Memory B cell (primary cell): ENCODE measurements around the gene KAT6B.

Source experiments
- ATAC-seq: fragments of 150-1000 bp; cut with Tn5 transposase; 2 replicates; pipeline ENCODE4 v1.10.0; 2021; ENCODE audit warnings: low read depth, mild to moderate bottlenecking, moderate library complexity
- DNase-seq, 2 donors: peaks; one replicate each; pipeline ENCODE4 v3.0.0; 2022; ENCODE audit warnings: low spot score in 2 of 2
- H3K27ac Mint-ChIP-seq: one replicate; pipeline ENCODE4 v1.8.0; 2022; ENCODE audit warnings: mild to moderate bottlenecking, moderate library complexity, mixed read lengths
- H3K27me3 Mint-ChIP-seq: one replicate; pipeline ENCODE4 v1.8.0; 2022; ENCODE audit warnings: mixed read lengths
- H3K36me3 Mint-ChIP-seq: one replicate; pipeline ENCODE4 v1.8.0; 2022; ENCODE audit warnings: mild to moderate bottlenecking, mixed read lengths
- H3K4me1 Mint-ChIP-seq: one replicate; pipeline ENCODE4 v1.8.0; 2022; ENCODE audit warnings: mixed read lengths
- H3K4me3 Mint-ChIP-seq: one replicate; pipeline ENCODE4 v1.8.0; 2022; ENCODE audit warnings: mild to moderate bottlenecking, moderate library complexity, mixed read lengths
- H3K9me3 Mint-ChIP-seq: one replicate; pipeline ENCODE4 v1.8.0; 2022; ENCODE audit warnings: mixed read lengths

Gene KAT6B

DNA sequence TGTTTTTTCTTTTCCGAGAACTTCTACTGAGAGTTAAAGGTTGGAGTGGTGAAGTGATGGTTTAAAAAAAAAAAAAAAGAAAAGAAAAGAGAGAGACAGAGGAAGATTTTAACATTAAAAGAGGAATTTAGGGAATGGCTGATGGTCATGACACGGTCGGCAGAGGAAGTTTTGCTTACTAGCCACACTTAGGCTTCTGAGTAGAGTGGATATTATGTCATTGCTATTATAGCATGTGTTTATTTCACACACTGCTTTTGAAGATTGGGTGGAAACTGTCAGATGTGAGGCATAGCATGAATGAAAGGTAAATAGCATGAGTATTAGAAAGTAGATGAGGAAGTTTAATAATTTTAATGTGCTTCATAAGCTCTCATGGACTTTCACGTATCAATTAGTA, 2.5 kb downstream of the KAT6B start:
- DNase-seq = no peak
- peak overlapping the region; percentile 49 for H3K27ac Mint-ChIP-seq
- H3K4me3 Mint-ChIP-seq = no peak overlapping the region
- no peaks in the 10 kb centered on the region for H3K9me3 Mint-ChIP-seq
- ATAC-seq = no peak
- no peaks in the 10 kb centered on the region for H3K27me3 Mint-ChIP-seq
- H3K36me3 Mint-ChIP-seq = no peaks in the 10 kb centered on the region
- H3K4me1 Mint-ChIP-seq = peaks cover 37% of the 10 kb centered on the region

GRCh38 chr10:74831518-74832120, 5.2 kb downstream of the KAT6B start:
- Mint-ChIP-seq H3K36me3 (peaks cover 6% of the 10 kb centered on the region), H3K27ac (no peak overlapping the region), H3K4me3 (no peak overlapping the region), H3K9me3 (no peaks in the 10 kb centered on the region), H3K4me1 (peaks cover 41% of the 10 kb centered on the region), H3K27me3 (no peaks in the 10 kb centered on the region)
- no peak for DNase-seq
- ATAC-seq = no peak

GRCh38 chr10:74835963-74836362, 9.6 kb downstream of the KAT6B start:
- ATAC-seq = no peak
- Mint-ChIP-seq H3K27ac (no peak overlapping the region), H3K4me1 (peaks cover 30% of the 10 kb centered on the region), H3K36me3 (peaks cover 14% of the 10 kb centered on the region), H3K27me3 (no peaks in the 10 kb centered on the region), H3K9me3 (no peaks in the 10 kb centered on the region), H3K4me3 (no peak overlapping the region)
- no peak for DNase-seq

DNA sequence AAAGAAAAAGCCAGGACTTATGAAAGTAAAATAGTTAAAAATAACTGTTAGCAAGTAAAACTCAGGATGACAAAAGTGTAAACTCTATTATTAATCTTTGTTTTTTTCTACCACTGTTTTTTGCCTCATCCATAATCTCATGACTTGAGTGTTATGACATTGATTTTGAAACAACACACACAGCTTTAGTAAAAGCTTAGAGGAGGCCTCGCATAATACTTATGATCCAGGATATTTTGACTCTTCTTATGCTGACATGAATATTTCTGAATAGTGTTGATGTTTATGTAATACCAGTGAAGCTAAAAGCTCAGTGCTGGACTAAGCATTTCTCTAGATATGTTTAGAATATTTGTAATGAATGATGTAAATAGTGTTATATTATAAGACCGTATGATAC, 10.5 kb downstream of the KAT6B start:
- H3K27me3 Mint-ChIP-seq = no peaks in the 10 kb centered on the region
- H3K9me3 Mint-ChIP-seq = no peaks in the 10 kb centered on the region
- no peak overlapping the region for H3K4me3 Mint-ChIP-seq
- no peak overlapping the region for H3K27ac Mint-ChIP-seq
- H3K4me1 Mint-ChIP-seq = peaks cover 23% of the 10 kb centered on the region
- DNase-seq (no peak), ATAC-seq (no peak)
- peaks cover 14% of the 10 kb centered on the region for H3K36me3 Mint-ChIP-seq

DNA sequence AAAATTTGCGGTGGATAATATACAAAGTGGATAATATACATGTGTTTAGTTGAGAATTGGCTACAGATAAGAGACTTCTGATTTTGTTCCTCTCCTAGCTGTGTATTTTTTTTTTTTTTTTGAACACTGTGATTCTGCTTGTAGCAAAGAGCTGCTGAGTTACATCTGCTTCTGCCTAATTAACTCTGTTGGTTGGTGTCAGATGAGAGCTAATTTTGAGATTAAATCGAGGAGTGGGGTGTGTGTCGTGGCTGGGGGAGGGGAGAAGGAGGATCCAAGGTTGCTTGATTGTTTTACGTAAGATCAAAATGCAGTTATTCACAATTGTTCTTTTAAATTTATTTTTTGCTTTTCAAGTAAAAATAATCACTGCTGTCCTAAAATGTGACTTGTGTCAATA, 11.3 kb downstream of the KAT6B start:
- peaks cover 25% of the 10 kb centered on the region for H3K4me1 Mint-ChIP-seq
- H3K4me3 Mint-ChIP-seq = no peak overlapping the region
- no peak overlapping the region for H3K27ac Mint-ChIP-seq

GRCh38 chr10:74839708-74840107, 13.3 kb downstream of the KAT6B start:
- DNase-seq (no peak), ATAC-seq (no peak)
- Mint-ChIP-seq H3K9me3 (no peaks in the 10 kb centered on the region), H3K36me3 (peaks cover 18% of the 10 kb centered on the region), H3K4me3 (no peak overlapping the region), H3K27ac (no peak overlapping the region), H3K27me3 (no peaks in the 10 kb centered on the region), H3K4me1 (peaks cover 17% of the 10 kb centered on the region)

More for the DNA sequence above, 11.3 kb downstream of the KAT6B start:
- DNase-seq = no peak
- no peak for ATAC-seq
- no peaks in the 10 kb centered on the region for H3K9me3 Mint-ChIP-seq
- H3K27me3 Mint-ChIP-seq = no peaks in the 10 kb centered on the region
- H3K36me3 Mint-ChIP-seq = peaks cover 14% of the 10 kb centered on the region

DNA sequence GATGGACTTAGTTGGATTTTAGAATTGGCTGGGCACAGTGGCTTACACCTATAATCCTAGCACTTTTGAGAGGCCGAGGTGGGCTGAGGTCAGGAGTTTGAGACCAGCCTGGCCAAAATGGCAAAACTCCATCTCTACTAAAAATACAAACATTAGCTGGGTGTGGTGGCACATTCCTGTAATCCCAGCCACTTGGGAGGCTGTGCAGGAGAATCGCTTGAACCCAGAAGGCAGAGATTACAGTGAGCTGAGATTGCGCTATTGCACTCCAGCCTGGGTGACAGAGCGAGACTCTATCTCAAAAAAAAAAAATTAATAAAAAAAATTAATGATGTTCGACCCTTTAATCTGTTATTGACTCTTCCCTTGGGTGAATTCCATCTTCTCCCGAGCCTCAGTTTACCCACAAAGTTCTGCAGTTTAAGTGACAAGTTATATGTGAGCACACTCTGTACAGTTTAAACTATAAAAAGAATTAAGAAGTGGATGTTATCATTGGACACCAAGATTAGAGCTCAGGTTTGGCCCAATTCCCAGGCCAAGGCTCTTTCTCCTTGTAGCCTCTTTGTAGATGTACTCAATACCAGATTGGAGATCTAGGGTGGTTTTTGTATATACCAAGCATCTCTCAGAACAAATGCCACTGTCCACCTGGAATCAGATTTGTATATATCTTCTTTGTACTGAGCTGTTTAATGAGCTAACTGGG, 15.0 kb downstream of the KAT6B start:
- H3K4me3 Mint-ChIP-seq = no peak overlapping the region

DNA sequence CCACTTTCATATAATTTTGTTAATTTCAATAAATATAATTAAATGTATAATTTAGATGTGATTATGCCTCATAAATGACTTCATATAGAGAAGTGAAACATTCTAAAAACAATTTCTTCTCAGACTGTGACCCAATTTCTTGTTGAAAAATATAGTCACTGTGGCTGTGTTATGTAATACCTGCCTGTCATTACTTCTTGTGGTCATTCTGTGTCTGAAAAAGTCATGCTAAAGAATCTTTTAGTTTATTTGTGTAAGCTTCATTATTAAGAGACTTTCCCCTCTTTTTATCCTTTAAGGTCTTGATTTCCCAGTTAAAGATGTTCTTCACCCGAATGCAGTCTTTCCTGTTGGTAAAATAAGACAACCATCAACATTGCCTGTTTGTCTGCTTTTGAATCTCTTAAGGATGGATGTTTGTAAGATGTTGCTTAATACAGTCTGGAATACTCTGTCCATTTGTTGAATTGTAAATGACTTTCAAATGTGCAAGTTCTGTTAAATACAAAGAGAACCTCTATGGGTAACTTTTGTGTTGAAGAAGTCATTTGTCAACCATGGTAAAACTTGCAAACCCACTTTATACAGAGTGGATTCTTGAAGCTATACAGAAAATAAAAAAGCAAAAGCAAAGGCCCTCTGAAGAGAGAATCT, 16.0 kb downstream of the KAT6B start:
- H3K27me3 Mint-ChIP-seq = no peaks in the 10 kb centered on the region
- peaks cover 12% of the 10 kb centered on the region for H3K4me1 Mint-ChIP-seq
- ATAC-seq (no peak), DNase-seq (no peak)
- no peak overlapping the region for H3K4me3 Mint-ChIP-seq
- peaks cover 16% of the 10 kb centered on the region for H3K36me3 Mint-ChIP-seq
- no peaks in the 10 kb centered on the region for H3K9me3 Mint-ChIP-seq
- H3K27ac Mint-ChIP-seq = no peak overlapping the region

More for the DNA sequence above, 15.0 kb downstream of the KAT6B start:
- no peaks in the 10 kb centered on the region for H3K27me3 Mint-ChIP-seq
- peaks cover 12% of the 10 kb centered on the region for H3K4me1 Mint-ChIP-seq
- no peaks in the 10 kb centered on the region for H3K9me3 Mint-ChIP-seq
- peaks cover 16% of the 10 kb centered on the region for H3K36me3 Mint-ChIP-seq
- DNase-seq = no peak
- H3K27ac Mint-ChIP-seq = peak overlapping the region; percentile 20
- no peak for ATAC-seq

GRCh38 chr10:74846958-74847357, 20.6 kb downstream of the KAT6B start:
- no peak for ATAC-seq
- H3K27me3 Mint-ChIP-seq = no peaks in the 10 kb centered on the region
- peaks cover 8% of the 10 kb centered on the region for H3K4me1 Mint-ChIP-seq
- no peak for DNase-seq
- no peak overlapping the region for H3K4me3 Mint-ChIP-seq
- no peaks in the 10 kb centered on the region for H3K9me3 Mint-ChIP-seq
- peak overlapping the region; percentile 55 for H3K27ac Mint-ChIP-seq
- peaks cover 10% of the 10 kb centered on the region for H3K36me3 Mint-ChIP-seq

DNA sequence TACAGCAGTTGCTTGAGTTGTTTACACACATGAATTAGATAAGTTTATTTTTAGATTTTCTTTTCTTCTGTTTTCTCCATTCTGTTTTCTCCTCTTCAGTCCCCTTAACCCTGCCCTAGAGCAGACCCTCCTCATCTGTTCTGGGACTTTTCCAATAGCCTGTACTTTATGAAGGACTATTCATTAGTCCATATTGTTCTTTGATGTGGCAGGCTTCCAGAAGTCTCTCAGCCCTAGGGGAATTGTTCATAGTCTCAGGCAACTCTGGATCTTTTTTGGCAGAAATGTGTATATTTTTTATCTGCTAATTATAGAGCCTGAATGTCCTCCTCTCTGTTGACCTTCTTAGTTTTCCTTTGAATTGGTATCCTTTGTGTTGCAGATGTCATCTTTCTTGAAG, 25.4 kb downstream of the KAT6B start:
- peaks cover 21% of the 10 kb centered on the region for H3K4me1 Mint-ChIP-seq
- no peak overlapping the region for H3K4me3 Mint-ChIP-seq
- peak overlapping the region; percentile 77 for H3K27ac Mint-ChIP-seq
- DNase-seq = no peak
- H3K36me3 Mint-ChIP-seq = peaks cover 9% of the 10 kb centered on the region
- no peaks in the 10 kb centered on the region for H3K9me3 Mint-ChIP-seq
- ATAC-seq = no peak
- no peaks in the 10 kb centered on the region for H3K27me3 Mint-ChIP-seq

DNA sequence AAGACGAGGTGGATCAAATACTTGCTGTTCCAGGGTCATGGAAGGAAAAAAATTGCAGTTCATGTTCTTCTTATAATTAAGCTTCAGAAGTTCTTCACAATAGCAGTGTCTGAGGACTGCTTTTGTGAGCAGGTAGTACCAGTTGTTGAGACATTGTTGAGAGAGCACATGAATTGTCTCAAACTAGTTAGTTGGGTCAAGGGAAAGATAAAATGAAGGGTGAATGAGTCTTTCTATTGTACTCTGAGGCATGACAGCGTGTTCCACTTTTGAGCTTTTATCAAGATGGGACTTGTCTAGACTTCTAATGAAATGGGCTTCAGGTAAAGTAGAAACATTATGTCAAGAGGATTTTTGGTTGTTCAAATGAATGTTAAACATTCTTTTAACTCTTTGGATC, 26.0 kb downstream of the KAT6B start:
- ATAC-seq = no peak
- no peaks in the 10 kb centered on the region for H3K9me3 Mint-ChIP-seq
- H3K4me1 Mint-ChIP-seq = peaks cover 23% of the 10 kb centered on the region
- H3K4me3 Mint-ChIP-seq = no peak overlapping the region
- H3K27me3 Mint-ChIP-seq = no peaks in the 10 kb centered on the region
- H3K27ac Mint-ChIP-seq = peak overlapping the region; percentile 77
- no peak for DNase-seq
- H3K36me3 Mint-ChIP-seq = peaks cover 11% of the 10 kb centered on the region

- Mint-ChIP-seq H3K9me3 (no peaks in the 10 kb centered on the region), H3K27ac (peak overlapping the region; percentile 94), H3K36me3 (peaks cover 10% of the 10 kb centered on the region), H3K4me1 (peaks cover 25% of the 10 kb centered on the region), H3K27me3 (no peaks in the 10 kb centered on the region), H3K4me3 (peak overlapping the region; percentile 24)
- ATAC-seq (peak; percentile 9), DNase-seq (no peak)
Observed at GRCh38 chr10:74854610-74855009, 28.2 kb downstream of the KAT6B start.

GRCh38 chr10:74855027-74855426, 28.6 kb downstream of the KAT6B start:
- Mint-ChIP-seq H3K4me3 (peak overlapping the region; percentile 24), H3K36me3 (peaks cover 10% of the 10 kb centered on the region), H3K27ac (peak overlapping the region; percentile 94), H3K9me3 (no peaks in the 10 kb centered on the region), H3K4me1 (peaks cover 25% of the 10 kb centered on the region), H3K27me3 (no peaks in the 10 kb centered on the region)
- DNase-seq (no peak), ATAC-seq (no peak)

DNA sequence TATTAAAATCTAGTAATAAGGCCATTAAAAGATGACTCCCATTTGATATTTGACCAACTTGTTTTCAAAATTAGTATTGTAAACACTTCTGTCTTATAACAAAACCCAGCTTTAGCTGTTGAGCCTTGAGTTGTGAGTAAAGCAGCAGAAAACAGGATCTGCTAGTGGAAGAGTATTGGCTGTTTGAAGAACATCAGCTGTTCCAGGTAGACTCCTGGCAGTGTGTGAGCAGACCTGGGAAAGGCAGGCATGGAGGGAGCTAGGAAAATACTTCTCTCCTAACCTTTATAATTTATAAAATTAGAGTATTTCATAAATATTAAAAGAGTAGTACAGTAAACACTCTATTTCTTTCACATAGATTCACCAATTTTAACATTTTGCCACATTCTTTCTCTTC, 29.0 kb downstream of the KAT6B start:
- peak overlapping the region; percentile 94 for H3K27ac Mint-ChIP-seq
- DNase-seq = no peak
- peaks cover 10% of the 10 kb centered on the region for H3K36me3 Mint-ChIP-seq
- no peaks in the 10 kb centered on the region for H3K9me3 Mint-ChIP-seq
- H3K4me1 Mint-ChIP-seq = peaks cover 25% of the 10 kb centered on the region
- H3K27me3 Mint-ChIP-seq = no peaks in the 10 kb centered on the region
- ATAC-seq = no peak
- H3K4me3 Mint-ChIP-seq = no peak overlapping the region
